HG02943 (cell line): ENCODE data around the gene HMGXB4.
A peak's percentile ranks its signal among the peaks of the same experiment; 100 is the strongest.

Source experiments
- ATAC-seq: cut with Tn5 transposase; IDR thresholded peaks from one replicate; pipeline ENCODE4 v1.9.1; 2021; ENCODE audit warnings: mild to moderate bottlenecking, low read depth, moderate library complexity; ENCODE audit not compliant: unreplicated experiment

The HMGXB4 gene

GRCh38 chr22:35253946-35254345, 3.3 kb upstream of the HMGXB4 start:
- ATAC-seq: no peak

GRCh38 chr22:35257002-35257320, 332 bp upstream of the HMGXB4 start:
- ATAC-seq: no peak

GRCh38 chr22:35258191-35258988, 1.1 kb downstream of the HMGXB4 start:
- no peak for ATAC-seq

GRCh38 chr22:35264986-35265385, 7.7 kb downstream of the HMGXB4 start:
- ATAC-seq: no peak

GRCh38 chr22:35266277-35266676, 9.0 kb downstream of the HMGXB4 start:
- no peak for ATAC-seq

GRCh38 chr22:35269630-35270029, 12.3 kb downstream of the HMGXB4 start:
- ATAC-seq: no peak

- ATAC-seq: no peak
These were observed 17.0 kb downstream of the HMGXB4 start for GRCh38 chr22:35274154-35274871.

GRCh38 chr22:35275580-35275979, 18.3 kb downstream of the HMGXB4 start:
- ATAC-seq: no peak

GRCh38 chr22:35276019-35276418, 18.7 kb downstream of the HMGXB4 start:
- no peak for ATAC-seq

- ATAC-seq: no peak
These were observed 30.8 kb downstream of the HMGXB4 start for GRCh38 chr22:35288116-35288515.

- no peak for ATAC-seq
These were observed 35.5 kb downstream of the HMGXB4 start for GRCh38 chr22:35292786-35293185.

- no peak for ATAC-seq
These were observed 38.8 kb downstream of the HMGXB4 start for GRCh38 chr22:35296051-35296450.

- ATAC-seq: peak; percentile 15
These were observed 42.0 kb downstream of the HMGXB4 start for GRCh38 chr22:35299217-35299672.

GRCh38 chr22:35299673-35300499, 42.6 kb downstream of the HMGXB4 start, which contains the start of gene TOM1:
Gene TOM1, plus strand, starts transcription at chr22:35299894. Its CDS starts 35 bp downstream, at chr22:35299929.
- peak; percentile 98 for ATAC-seq

- ATAC-seq: no peak
These were observed 44.1 kb downstream of the HMGXB4 start for GRCh38 chr22:35301372-35301874.

- ATAC-seq: no peak
These were observed 45.8 kb downstream of the HMGXB4 start for GRCh38 chr22:35303029-35303624.

- ATAC-seq: no peak
These were observed 48.3 kb downstream of the HMGXB4 start for GRCh38 chr22:35305525-35306070.

- no peak for ATAC-seq
These were observed 49.2 kb downstream of the HMGXB4 start for GRCh38 chr22:35306350-35306967.

- ATAC-seq: no peak
These were observed 50.1 kb downstream of the HMGXB4 start for GRCh38 chr22:35307372-35307771.

- no peak for ATAC-seq
These were observed 50.6 kb downstream of the HMGXB4 start for GRCh38 chr22:35307892-35308291.
